Dendritic cell treated with granulocyte-macrophage colony-stimulating factor and Interleukin-4, amounts not matched to agents 40 ng/mL and 50 ng/mL, for 4 days (primary cell): ENCODE results near the gene PTPRN2.
"Not testable (repeated sequence)": the region's sequence is repeated elsewhere in the genome, so short reads cannot be mapped to it uniquely, and the experiment has no call there.

Experiments
- H3K27ac Mint-ChIP-seq: one replicate; pipeline ENCODE4 v1.8.0; 2022; ENCODE audit warnings: mild to moderate bottlenecking, mixed read lengths
- H3K27me3 Mint-ChIP-seq: one replicate; pipeline ENCODE4 v1.8.0; 2022; ENCODE audit warnings: mild to moderate bottlenecking, mixed read lengths
- H3K36me3 Mint-ChIP-seq: one replicate; pipeline ENCODE4 v1.8.0; 2022; ENCODE audit warnings: low read depth, mixed read lengths
- H3K4me1 Mint-ChIP-seq: one replicate; pipeline ENCODE4 v1.8.0; 2022; ENCODE audit warnings: low read depth, mixed read lengths
- H3K4me3 Mint-ChIP-seq: one replicate; pipeline ENCODE4 v1.8.0; 2022; ENCODE audit warnings: mild to moderate bottlenecking, moderate library complexity, mixed read lengths
- H3K9me3 Mint-ChIP-seq: one replicate; pipeline ENCODE4 v1.8.0; 2022; ENCODE audit warnings: mixed read lengths
- intact Hi-C: fragments of 100-400 bp; cut with micrococcal nuclease; formaldehyde crosslinking; loops from one replicate; pipeline ENCODE4 v1.15.0; 2022

PTPRN2 gene

GRCh38 chr7:157502701-157503111 is 1084.9 kb downstream of the PTPRN2 start:
- intact Hi-C loops = no loop called here
- peaks cover 22% of the 10 kb centered on the region for H3K27me3 Mint-ChIP-seq

GRCh38 chr7:157501581-157501980 is 1086.0 kb downstream of the PTPRN2 start:
- Mint-ChIP-seq H3K4me3 (no peak overlapping the region), H3K9me3 (peaks cover 19% of the 10 kb centered on the region), H3K4me1 (peaks cover 14% of the 10 kb centered on the region), H3K27ac (no peak overlapping the region), H3K27me3 (peaks cover 13% of the 10 kb centered on the region), H3K36me3 (no peaks in the 10 kb centered on the region)
- intact Hi-C loops = no loop called here

More at GRCh38 chr7:157502701-157503111, 1084.9 kb downstream of the PTPRN2 start:
- no peaks in the 10 kb centered on the region for H3K36me3 Mint-ChIP-seq
- peaks cover 14% of the 10 kb centered on the region for H3K4me1 Mint-ChIP-seq
- peak overlapping the region; percentile 11 for H3K4me3 Mint-ChIP-seq
- no peak overlapping the region for H3K27ac Mint-ChIP-seq
- peaks cover 24% of the 10 kb centered on the region for H3K9me3 Mint-ChIP-seq

DNA sequence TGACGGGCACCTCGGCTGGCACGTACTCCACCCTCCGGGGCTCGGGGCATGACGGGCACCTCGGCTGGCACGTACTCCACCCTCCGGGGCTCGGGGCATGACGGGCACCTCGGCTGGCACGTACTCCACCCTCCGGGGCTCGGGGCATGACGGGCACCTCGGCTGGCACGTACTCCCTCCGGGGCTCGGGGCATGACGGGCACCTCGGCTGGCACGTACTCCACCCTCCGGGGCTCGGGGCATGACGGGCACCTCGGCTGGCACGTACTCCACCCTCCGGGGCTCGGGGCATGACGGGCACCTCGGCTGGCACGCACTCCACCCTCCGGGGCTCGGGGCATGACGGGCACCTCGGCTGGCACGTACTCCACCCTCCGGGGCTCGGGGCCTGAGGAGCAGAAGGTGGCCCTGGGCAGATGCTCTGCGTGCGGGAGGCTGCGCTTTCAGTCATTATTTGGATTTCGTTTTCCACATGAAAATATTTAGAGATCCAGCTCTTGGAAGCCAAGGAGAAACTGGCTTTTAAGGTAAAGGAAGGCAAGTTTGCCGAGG is 1086.6 kb downstream of the PTPRN2 start:
- H3K36me3 Mint-ChIP-seq, H3K4me3 Mint-ChIP-seq, H3K27ac Mint-ChIP-seq, intact Hi-C loops, H3K27me3 Mint-ChIP-seq: not testable (repeated sequence)
- Mint-ChIP-seq H3K9me3 (peaks cover 14% of the 10 kb centered on the region), H3K4me1 (peaks cover 14% of the 10 kb centered on the region)

- intact Hi-C loops = no loop called here
- Mint-ChIP-seq H3K9me3 (peaks cover 7% of the 10 kb centered on the region), H3K36me3 (no peaks in the 10 kb centered on the region), H3K27ac (no peak overlapping the region), H3K27me3 (peaks cover 11% of the 10 kb centered on the region), H3K4me3 (no peak overlapping the region), H3K4me1 (peaks cover 14% of the 10 kb centered on the region)
Measured at GRCh38 chr7:157500171-157500960, 1087.3 kb downstream of the PTPRN2 start.

GRCh38 chr7:157499835-157500153 is 1087.8 kb downstream of the PTPRN2 start:
- Mint-ChIP-seq H3K4me1 (peaks cover 14% of the 10 kb centered on the region), H3K27ac (no peak overlapping the region), H3K36me3 (no peaks in the 10 kb centered on the region), H3K27me3 (peaks cover 11% of the 10 kb centered on the region), H3K4me3 (no peak overlapping the region), H3K9me3 (peaks cover 1% of the 10 kb centered on the region)
- intact Hi-C loops = no loop called here

DNA sequence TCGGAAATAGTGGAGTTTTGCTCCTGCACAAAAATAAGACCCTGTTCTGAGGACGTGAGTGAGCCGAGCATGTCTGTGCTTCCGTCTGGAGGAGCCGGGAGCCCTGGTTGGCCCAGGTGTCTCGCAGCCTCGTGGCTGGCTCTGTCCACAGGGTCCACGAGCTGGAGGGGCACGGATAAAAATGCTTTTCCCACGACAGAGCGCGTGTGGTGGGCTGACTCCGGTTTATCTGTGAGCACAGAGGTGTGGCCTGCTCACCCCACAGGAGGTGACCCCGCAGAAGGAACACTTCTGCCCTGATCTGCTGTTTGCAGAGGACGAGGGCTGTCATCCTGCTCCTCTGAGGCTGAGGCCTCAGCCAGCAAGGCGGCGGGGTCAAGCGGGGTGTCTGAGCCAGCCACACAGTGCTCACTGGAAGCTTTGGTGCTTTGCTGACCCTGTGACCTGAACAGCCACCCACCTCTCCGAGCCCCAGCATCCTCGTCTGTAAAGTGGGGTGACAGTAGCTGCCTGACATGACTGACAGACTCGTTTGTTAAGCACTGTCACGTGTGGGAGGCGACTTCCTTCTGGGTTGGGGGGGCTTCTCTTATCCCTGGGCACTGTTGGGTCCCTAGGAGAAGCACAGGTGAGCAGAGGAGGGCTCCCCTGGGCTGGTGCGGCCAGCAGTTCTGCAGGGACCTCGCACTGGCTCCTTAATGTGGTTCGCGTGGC is 1088.3 kb downstream of the PTPRN2 start:
- Mint-ChIP-seq H3K27me3 (peaks cover 11% of the 10 kb centered on the region), H3K4me3 (no peak overlapping the region), H3K9me3 (no peaks in the 10 kb centered on the region), H3K36me3 (no peaks in the 10 kb centered on the region), H3K4me1 (peaks cover 14% of the 10 kb centered on the region), H3K27ac (no peak overlapping the region)
- intact Hi-C loops = no loop called here

DNA sequence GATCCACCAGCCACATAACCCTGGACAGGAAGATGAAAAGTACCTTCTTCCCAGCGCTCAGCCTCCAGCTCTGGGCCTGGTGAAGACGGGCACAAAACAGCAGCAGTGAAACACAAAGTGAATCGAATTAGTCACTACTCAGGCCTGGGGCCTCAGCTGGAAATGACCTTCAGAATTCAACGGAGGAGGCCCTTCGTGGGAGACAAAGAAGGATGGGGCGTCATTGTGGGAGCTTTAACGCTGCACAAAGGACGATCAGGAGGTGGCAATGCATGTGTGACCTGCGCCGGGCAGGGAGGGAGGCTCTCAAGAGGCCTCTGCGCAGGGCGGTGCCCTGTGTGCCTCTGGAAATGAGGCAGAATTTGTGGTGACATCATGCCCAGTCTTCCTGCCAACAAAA is 1089.0 kb downstream of the PTPRN2 start:
- no peak overlapping the region for H3K27ac Mint-ChIP-seq
- peaks cover 14% of the 10 kb centered on the region for H3K4me1 Mint-ChIP-seq
- intact Hi-C loops = no loop called here
- H3K27me3 Mint-ChIP-seq = peaks cover 12% of the 10 kb centered on the region
- H3K9me3 Mint-ChIP-seq = no peaks in the 10 kb centered on the region
- H3K4me3 Mint-ChIP-seq = no peak overlapping the region
- H3K36me3 Mint-ChIP-seq = no peaks in the 10 kb centered on the region

DNA sequence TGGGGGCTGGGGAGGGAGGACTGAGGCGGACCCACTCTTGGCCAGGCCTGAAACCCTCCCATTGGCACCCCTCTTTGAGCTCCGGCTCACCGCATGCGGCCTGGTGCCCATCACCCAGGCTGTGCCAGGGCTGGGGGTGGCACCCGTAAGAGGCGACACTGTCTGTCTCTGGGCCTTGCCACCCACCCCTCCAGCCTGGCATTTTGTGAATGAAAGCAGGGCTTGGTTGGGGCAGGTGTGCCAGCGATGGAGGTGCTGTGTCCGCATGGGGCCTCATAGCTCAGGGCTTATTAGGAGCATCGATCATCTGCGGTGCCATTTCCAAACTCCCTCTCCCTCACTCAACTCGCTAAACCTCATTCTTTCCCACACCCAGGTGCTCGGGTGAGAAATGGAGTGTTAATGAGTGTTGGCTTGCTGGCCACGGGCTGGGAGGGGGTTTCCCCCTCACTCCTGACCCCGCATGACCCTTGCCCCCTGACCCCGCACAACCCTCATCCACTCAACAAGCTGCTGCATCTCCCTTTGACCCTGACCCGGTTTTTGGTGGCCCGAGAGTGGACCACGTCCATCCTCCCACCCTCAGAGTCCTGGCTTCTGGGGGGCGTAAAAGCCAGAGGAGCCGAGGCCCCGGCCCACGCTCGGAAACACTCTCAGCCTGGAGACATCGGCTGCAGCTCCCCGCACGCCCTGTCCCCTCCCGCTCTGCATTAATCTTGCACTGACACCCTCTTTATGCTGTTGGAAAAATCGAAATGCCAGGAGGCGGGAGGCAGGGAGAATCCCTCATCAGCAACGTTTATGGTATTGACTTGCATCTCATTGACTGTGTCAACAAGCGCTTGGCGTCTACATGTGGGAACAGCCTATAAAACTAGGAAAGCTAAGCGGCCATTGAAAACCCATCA is 1089.6 kb downstream of the PTPRN2 start:
- H3K27ac Mint-ChIP-seq = no peak overlapping the region
- H3K4me3 Mint-ChIP-seq = no peak overlapping the region
- no peaks in the 10 kb centered on the region for H3K9me3 Mint-ChIP-seq
- intact Hi-C loops = no loop called here
- no peaks in the 10 kb centered on the region for H3K36me3 Mint-ChIP-seq
- peaks cover 18% of the 10 kb centered on the region for H3K27me3 Mint-ChIP-seq
- peaks cover 9% of the 10 kb centered on the region for H3K4me1 Mint-ChIP-seq

GRCh38 chr7:157497367-157497743 is 1090.3 kb downstream of the PTPRN2 start:
- no peak overlapping the region for H3K4me3 Mint-ChIP-seq

GRCh38 chr7:157496416-157497275 is 1091.0 kb downstream of the PTPRN2 start:
- Mint-ChIP-seq H3K4me3 (no peak overlapping the region), H3K27ac (no peak overlapping the region), H3K27me3 (peaks cover 19% of the 10 kb centered on the region), H3K4me1 (no peaks in the 10 kb centered on the region), H3K36me3 (no peaks in the 10 kb centered on the region), H3K9me3 (peaks cover 8% of the 10 kb centered on the region)
- intact Hi-C loops = no loop called here

More at GRCh38 chr7:157497367-157497743, 1090.3 kb downstream of the PTPRN2 start:
- intact Hi-C loops = no loop called here
- peaks cover 3% of the 10 kb centered on the region for H3K4me1 Mint-ChIP-seq
- peaks cover 3% of the 10 kb centered on the region for H3K9me3 Mint-ChIP-seq
- H3K27me3 Mint-ChIP-seq = peaks cover 21% of the 10 kb centered on the region
- no peak overlapping the region for H3K27ac Mint-ChIP-seq
- no peaks in the 10 kb centered on the region for H3K36me3 Mint-ChIP-seq

DNA sequence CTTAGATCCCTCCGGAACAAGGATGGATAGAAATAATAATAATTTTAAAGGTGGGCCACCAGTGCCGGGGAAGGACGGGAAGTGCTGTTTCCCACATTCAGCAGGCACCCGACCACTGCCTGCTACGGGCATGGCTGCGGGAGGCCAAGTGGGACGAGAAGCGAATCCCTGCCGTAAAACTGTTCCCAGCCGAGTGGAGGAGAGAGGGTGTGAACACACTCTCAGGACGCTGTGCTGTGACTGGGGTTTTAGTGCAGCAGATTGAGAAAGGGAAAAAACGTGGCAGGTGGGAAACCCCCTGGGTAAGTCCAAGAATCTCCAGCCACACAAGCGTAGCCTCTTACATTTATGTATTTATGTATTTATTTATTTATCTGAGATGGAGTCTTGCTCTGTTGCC is 1092.0 kb downstream of the PTPRN2 start:
- H3K27ac Mint-ChIP-seq = no peak overlapping the region
- no peaks in the 10 kb centered on the region for H3K36me3 Mint-ChIP-seq
- peaks cover 19% of the 10 kb centered on the region for H3K27me3 Mint-ChIP-seq
- H3K4me1 Mint-ChIP-seq = no peaks in the 10 kb centered on the region
- H3K9me3 Mint-ChIP-seq = peaks cover 8% of the 10 kb centered on the region
- intact Hi-C loops = no loop called here
- no peak overlapping the region for H3K4me3 Mint-ChIP-seq

- H3K9me3 Mint-ChIP-seq = peaks cover 8% of the 10 kb centered on the region
- peaks cover 19% of the 10 kb centered on the region for H3K27me3 Mint-ChIP-seq
- H3K27ac Mint-ChIP-seq = no peak overlapping the region
- intact Hi-C loops = no loop called here
- no peak overlapping the region for H3K4me3 Mint-ChIP-seq
- H3K4me1 Mint-ChIP-seq = no peaks in the 10 kb centered on the region
- no peaks in the 10 kb centered on the region for H3K36me3 Mint-ChIP-seq
Measured at GRCh38 chr7:157495177-157495553, 1092.5 kb downstream of the PTPRN2 start.
